Right lobe of liver (tissue), 6 donors: Measurements from ENCODE around the gene STARD4. TPM values are rescaled to one million over a fixed set of nuclear protein-coding genes. Genes with fewer than 3 reads are reported as not detected.

Source experiments
- ATAC-seq, 4 donors: fragments of 200-7000 bp; cut with Tn5 transposase; one replicate each; pipeline ENCODE4 v1.9.1; 2020; ENCODE audit warnings: mild to moderate bottlenecking in 4 of 4, moderate library complexity in 4 of 4
- DNase-seq, 3 donors: peaks; one replicate each; pipeline ENCODE4 v3.0.0-alpha.2; 2020
- H3K27ac ChIP-seq, 3 donors: fragments of 200-600 bp; one replicate each; pipeline ENCODE4 v1.8.0; 2022
- H3K27me3 ChIP-seq, 2 donors: fragments of 200-600 bp; one replicate each; pipeline ENCODE4 v1.8.0; 2022
- H3K36me3 ChIP-seq, 4 donors: fragments of 200-600 bp; sonication (generic) in 1 of 4; one replicate each; pipeline versions ENCODE4 v1.5.1 to v1.8.0; 2017 to 2022; ENCODE audit warnings: control low read depth in 1 of 4
- H3K4me1 ChIP-seq, 4 donors: fragments of 200-600 bp; sonication (generic) in 1 of 4; one replicate each; pipeline versions ENCODE4 v1.5.1 to v1.8.0; 2017 to 2022; ENCODE audit warnings: control low read depth in 1 of 4
- H3K4me3 ChIP-seq, 3 donors: fragments of 200-600 bp; one replicate each; pipeline ENCODE4 v1.8.0; 2022
- H3K9me3 ChIP-seq, 4 donors: fragments of 200-600 bp; sonication (generic) in 1 of 4; one replicate each; pipeline versions ENCODE4 v1.5.1 to v1.8.0; 2017 to 2022; ENCODE audit warnings: control low read depth in 1 of 4
- POLR2A ChIP-seq: fragments of 450-650 bp; IDR thresholded peaks from one replicate; pipeline ENCODE4 v1.6.1; 2017; ENCODE audit warnings: antibody characterized with exemption, mild to moderate bottlenecking
- WGBS: methylation state at CpG from one replicate; pipeline ENCODE4 v1.1.6; 2018; ENCODE audit warnings: low coverage, low lambda C conversion rate; ENCODE audit not compliant: insufficient coverage; ENCODE audit errors: missing lambda C conversion rate; 5-methylcytosine and 5-hydroxymethylcytosine counted together
- intact Hi-C, 2 donors: fragments of 100-400 bp; cut with DNase I; formaldehyde crosslinking; loops; one replicate each; pipeline versions ENCODE4 v1.11.2 to v1.14.1; 2022
- long read RNA-seq: library from polyadenylated mRNA; unstranded; transcript quantifications from one replicate; pipeline ENCODE4 v2.0.0, GENCODE V29; 2019
- total RNA-seq, 6 experiments: library from RNA; depleted of rRNA in 2 of 6; stranded (reverse); fragments of >200 nt in 2 of 6; fragmentation: NEBNext Ultra II Directional in 3 of 6; extraction: Animal tissue kit (Norgen Biotek cat#: 25700) in 3 of 6; gene quantifications; one replicate each; pipeline versions ENCODE4 v1.1.0 to v1.2.4, GENCODE V29; 2016 to 2023
- TF ChIP-seq, protein P1 (sequence below), 4 donors: fragments of 200-600 bp in 3 of 4; fragments of 450-650 bp in 1 of 4; IDR thresholded peaks; one replicate each; pipeline versions ENCODE4 v1.5.1 to v1.8.0; 2016 to 2022; ENCODE audit warnings: antibody characterized with exemption in 4 of 4, mild to moderate bottlenecking in 2 of 4
- donor health status: DM: no; HTN: yes; CAD: no.
- donor health status: DM: no; HTN: no; CAD: no.
- donor health status: DM: no; HTN: no; CAD: no.
- donor health status: DM: no; HTN: yes; CAD: no.
- donor health status: DM: no; HTN: yes; CAD: no.

Gene STARD4, protein sequence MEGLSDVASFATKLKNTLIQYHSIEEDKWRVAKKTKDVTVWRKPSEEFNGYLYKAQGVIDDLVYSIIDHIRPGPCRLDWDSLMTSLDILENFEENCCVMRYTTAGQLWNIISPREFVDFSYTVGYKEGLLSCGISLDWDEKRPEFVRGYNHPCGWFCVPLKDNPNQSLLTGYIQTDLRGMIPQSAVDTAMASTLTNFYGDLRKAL
- 10 to 100 TPM in 4 of 6 experiments, 1 to 10 TPM in 2; 6.4 to 30.5 (median 18.1) TPM for total RNA-seq
- long read RNA-seq, partial matches to known transcripts: 0 of 4 reads
- long read RNA-seq, other reads (novel, unspliced or antisense): 1 of 4 reads

DNA sequence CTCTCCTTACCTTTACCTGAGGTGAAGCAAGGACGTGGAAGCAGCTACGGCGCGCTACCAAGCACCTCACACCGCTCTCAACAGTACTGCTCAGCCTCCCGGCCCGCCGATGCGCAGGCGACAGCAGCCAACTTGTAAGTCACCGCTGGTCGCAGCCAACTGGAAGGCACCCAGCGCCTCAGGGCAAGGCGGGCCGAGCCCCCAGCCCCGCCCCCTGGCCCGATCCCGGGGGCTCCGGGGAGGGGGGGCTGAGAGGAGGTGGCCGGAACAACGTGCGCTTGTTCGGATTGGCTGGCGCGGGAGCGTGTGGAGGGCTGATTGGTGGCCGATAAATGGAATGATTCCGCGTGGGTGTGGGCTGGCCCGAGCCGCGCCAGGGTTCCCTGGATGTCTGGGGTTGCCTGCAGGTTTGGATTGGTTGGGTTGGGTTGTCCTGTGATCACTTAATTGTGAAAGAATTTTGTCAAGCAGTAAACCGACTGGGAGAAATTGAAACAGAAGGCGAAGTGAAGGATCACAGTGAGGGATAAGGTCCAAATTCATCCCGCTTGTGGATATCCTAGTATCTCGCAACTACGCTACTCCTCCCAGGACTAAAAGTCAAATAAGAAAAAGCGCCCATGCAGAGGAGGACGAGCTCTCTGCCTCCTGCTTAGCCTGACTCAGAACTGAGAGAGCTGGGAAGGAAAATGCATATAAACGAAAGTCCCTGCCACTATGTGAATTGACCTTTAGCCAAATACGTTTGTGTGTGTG lies at the start of gene STARD4:
Gene STARD4, minus strand, starts transcription at position 161 of the 756 bp plus-strand sequence. CDS start 5,102 bp downstream, outside the sequence.
- ATAC-seq (peak; percentile 93 to 98 (median 95)), DNase-seq (peak; percentile 97 to 98 (median 97))
- Histone ChIP-seq H3K27me3 (no peaks in the 10 kb centered on the region), H3K4me3 (peak within 1 kb of the TSS; percentile 72 to 90 (median 85)), H3K9me3 (no peaks in the 10 kb centered on the region), H3K36me3 (no peaks in the 10 kb centered on the region), H3K4me1 (peaks cover 0 to 27% (median 3%) of the 10 kb centered on the region in 4 donors), H3K27ac (peak within 1 kb of the TSS; percentile 94 to 95 (median 94))
- intact Hi-C loops: no loop called here
- peak; percentile 91 for TF ChIP-seq POLR2A
- TF ChIP-seq, protein P1, sequence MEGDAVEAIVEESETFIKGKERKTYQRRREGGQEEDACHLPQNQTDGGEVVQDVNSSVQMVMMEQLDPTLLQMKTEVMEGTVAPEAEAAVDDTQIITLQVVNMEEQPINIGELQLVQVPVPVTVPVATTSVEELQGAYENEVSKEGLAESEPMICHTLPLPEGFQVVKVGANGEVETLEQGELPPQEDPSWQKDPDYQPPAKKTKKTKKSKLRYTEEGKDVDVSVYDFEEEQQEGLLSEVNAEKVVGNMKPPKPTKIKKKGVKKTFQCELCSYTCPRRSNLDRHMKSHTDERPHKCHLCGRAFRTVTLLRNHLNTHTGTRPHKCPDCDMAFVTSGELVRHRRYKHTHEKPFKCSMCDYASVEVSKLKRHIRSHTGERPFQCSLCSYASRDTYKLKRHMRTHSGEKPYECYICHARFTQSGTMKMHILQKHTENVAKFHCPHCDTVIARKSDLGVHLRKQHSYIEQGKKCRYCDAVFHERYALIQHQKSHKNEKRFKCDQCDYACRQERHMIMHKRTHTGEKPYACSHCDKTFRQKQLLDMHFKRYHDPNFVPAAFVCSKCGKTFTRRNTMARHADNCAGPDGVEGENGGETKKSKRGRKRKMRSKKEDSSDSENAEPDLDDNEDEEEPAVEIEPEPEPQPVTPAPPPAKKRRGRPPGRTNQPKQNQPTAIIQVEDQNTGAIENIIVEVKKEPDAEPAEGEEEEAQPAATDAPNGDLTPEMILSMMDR (IDR thresholded peaks at IDR 0.05): no peak
- WGBS: under 1% methylated on average over 15 of the region's 41 CpGs

DNA sequence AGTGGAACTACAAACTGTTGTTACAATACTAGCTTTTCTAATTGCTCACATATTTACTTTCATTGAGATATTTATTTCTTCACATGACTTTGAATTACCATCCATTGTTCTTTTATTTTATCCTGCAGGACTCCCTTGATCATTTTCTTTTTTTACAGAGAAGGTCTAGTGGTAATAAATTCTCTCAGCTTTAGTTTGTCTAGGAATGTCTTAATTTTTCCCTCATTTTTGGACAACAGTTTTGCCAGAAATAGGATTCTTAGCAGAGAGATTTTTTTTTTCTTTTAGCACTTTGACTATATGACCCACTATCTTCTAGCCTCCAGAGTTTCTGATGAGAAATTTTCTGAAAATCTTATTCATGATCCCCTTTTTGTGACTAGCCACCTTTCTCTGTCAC lies 47.3 kb upstream of the STARD4 start:
- ATAC-seq: no peak
- H3K36me3 ChIP-seq: no peaks in the 10 kb centered on the region
- H3K4me3 ChIP-seq: no peak overlapping the region
- no peak for TF ChIP-seq POLR2A
- TF ChIP-seq, protein P1 (IDR thresholded peaks at IDR 0.05): no peak
- no peak for DNase-seq
- no peaks in the 10 kb centered on the region for H3K27me3 ChIP-seq
- no peaks in the 10 kb centered on the region for H3K9me3 ChIP-seq
- H3K4me1 ChIP-seq: no peaks in the 10 kb centered on the region
- intact Hi-C loops: loop anchor here in 1 of 2 donors (10.0 kb wide), 1 partner anchor 585 kb away; no protein-coding TSS in a partner anchor
- H3K27ac ChIP-seq: no peak overlapping the region

DNA sequence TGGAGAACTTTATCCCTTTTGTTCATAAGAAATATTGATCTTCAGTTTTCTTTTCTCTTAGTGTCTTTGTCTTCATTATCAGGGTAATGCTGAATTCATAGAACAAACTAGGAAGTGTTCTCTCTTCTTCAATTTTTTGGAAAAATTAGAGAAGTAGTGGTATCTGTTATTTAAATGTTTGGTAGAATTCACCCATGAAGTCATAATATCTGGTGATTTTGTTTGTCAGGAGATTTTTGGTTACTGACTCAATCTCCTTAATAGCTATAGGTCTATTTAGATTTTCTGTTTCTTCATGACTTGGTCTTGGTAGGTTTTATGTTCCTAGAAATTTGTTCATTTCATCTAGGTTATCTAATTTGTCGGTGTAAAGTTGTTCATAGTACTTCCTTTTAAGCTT lies 45.4 kb upstream of the STARD4 start:
- ATAC-seq: no peak
- Histone ChIP-seq H3K4me3 (no peak overlapping the region), H3K27me3 (no peaks in the 10 kb centered on the region), H3K9me3 (no peaks in the 10 kb centered on the region), H3K36me3 (no peaks in the 10 kb centered on the region), H3K27ac (no peak overlapping the region), H3K4me1 (no peaks in the 10 kb centered on the region)
- intact Hi-C loops: loop anchor here in 1 of 2 donors (10.0 kb wide), 1 partner anchor 587 kb away; no protein-coding TSS in a partner anchor
- TF ChIP-seq POLR2A: no peak
- TF ChIP-seq, protein P1 (IDR thresholded peaks at IDR 0.05): no peak
- no peak for DNase-seq
- WGBS: 73% methylated on average over 1 of the region's 1 CpG

DNA sequence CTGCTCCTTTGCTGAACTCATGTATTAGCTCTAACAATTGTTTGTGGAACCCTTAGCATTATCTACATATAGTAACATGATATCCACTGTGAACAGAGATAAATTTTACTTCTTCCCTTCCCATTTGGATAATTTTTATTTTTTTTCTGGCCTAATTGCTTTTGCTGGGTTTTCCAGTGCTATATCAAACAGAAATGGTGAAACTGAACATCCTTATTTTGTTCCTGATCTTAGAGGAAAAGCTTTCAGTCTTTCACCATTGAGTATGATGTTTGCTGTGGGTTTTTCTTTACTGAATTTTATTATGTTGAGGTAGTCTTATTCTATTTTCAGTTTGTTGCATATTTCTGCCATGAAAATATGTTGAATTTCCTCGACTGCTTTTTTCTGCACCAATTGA lies 44.8 kb upstream of the STARD4 start:
- no peak for TF ChIP-seq POLR2A
- ATAC-seq (no peak), DNase-seq (no peak)
- no peaks in the 10 kb centered on the region for H3K4me1 ChIP-seq
- H3K27ac ChIP-seq: no peak overlapping the region
- no peak overlapping the region for H3K4me3 ChIP-seq
- H3K9me3 ChIP-seq: no peaks in the 10 kb centered on the region
- intact Hi-C loops: loop anchor here in 1 of 2 donors (10.0 kb wide), 1 partner anchor 588 kb away; no protein-coding TSS in a partner anchor
- 58% methylated on average over 1 of the region's 1 CpG for WGBS
- H3K27me3 ChIP-seq: no peaks in the 10 kb centered on the region
- no peaks in the 10 kb centered on the region for H3K36me3 ChIP-seq

DNA sequence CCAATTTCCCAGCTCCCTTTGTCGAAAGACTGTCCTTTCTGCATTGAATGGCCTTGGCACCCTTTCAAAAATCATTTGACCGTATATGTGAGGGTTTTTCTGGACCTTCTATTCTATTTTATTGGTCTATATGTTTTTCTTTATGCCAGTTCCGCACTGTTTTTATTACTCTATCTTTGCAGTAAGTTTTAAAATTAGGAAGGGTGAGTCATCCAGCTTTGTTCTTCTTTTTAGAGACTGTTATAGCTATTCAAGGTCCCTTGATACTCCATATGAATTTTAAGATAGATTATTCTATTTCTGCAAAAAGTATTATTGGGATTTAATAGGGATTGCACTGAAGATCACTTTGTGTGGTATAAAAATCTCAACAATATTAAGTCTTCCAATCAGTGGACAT lies 44.2 kb upstream of the STARD4 start:
- H3K4me3 ChIP-seq: no peak overlapping the region
- H3K27me3 ChIP-seq: no peaks in the 10 kb centered on the region
- no peak overlapping the region for H3K27ac ChIP-seq
- WGBS: 82% methylated on average over 3 of the region's 3 CpGs
- no peaks in the 10 kb centered on the region for H3K9me3 ChIP-seq
- H3K36me3 ChIP-seq: no peaks in the 10 kb centered on the region
- H3K4me1 ChIP-seq: no peaks in the 10 kb centered on the region
- ATAC-seq (no peak), DNase-seq (no peak)
- no peak for TF ChIP-seq POLR2A
- TF ChIP-seq, protein P1 (IDR thresholded peaks at IDR 0.05): no peak
- intact Hi-C loops: loop anchor here in 1 of 2 donors (10.0 kb wide), 1 partner anchor 588 kb away; no protein-coding TSS in a partner anchor
